HL-60 (cell line): ENCODE results near the gene CCDC8.

ENCODE experiments used
- DNase-seq, 2 experiments: peaks; one replicate each; pipeline ENCODE4 v3.0.0-alpha.2; 2010 to 2020; ENCODE audit warnings: low read depth in 1 of 2, low spot score in 1 of 2
- H3K27ac ChIP-seq: fragments of 250-450 bp; sonication (Bioruptor Pico); replicated peaks from 2 replicates; pipeline ENCODE4 v1.5.1; 2020; ENCODE audit warnings: mild to moderate bottlenecking, moderate library complexity
- H3K27me3 ChIP-seq: fragments of 250-450 bp; sonication (Bioruptor Pico); 2 replicates; pipeline ENCODE4 v1.5.1; 2021; ENCODE audit warnings: mild to moderate bottlenecking, moderate library complexity; ENCODE audit not compliant: insufficient read depth, poor library complexity, severe bottlenecking
- H3K4me3 ChIP-seq: replicated peaks from 2 replicates; pipeline ENCODE4 v1.5.1; 2011; ENCODE audit warnings: mild to moderate bottlenecking, control low read depth, low read length; ENCODE audit not compliant: insufficient read depth
- GABPA ChIP-seq: IDR thresholded peaks from 2 replicates; pipeline ENCODE4 v1.6.1; 2012; ENCODE audit warnings: low read depth
- POLR2AphosphoS5 ChIP-seq: IDR thresholded peaks from 2 replicates; pipeline ENCODE4 v1.6.1; 2012; ENCODE audit warnings: low read depth
- SPI1 ChIP-seq: IDR thresholded peaks from 2 replicates; pipeline ENCODE4 v1.6.1; 2012; ENCODE audit warnings: low read depth, mild to moderate bottlenecking, borderline replicate concordance
- TF ChIP-seq, protein P1 (sequence below): IDR thresholded peaks from 2 replicates; pipeline ENCODE4 v1.6.1; 2012; ENCODE audit warnings: low read depth; ENCODE audit not compliant: insufficient replicate concordance
- TF ChIP-seq, protein P2 (sequence below): IDR thresholded peaks from one replicate; pipeline ENCODE4 v1.5.1; 2011; ENCODE audit warnings: low read length, control low read depth, inconsistent platforms; ENCODE audit not compliant: insufficient read depth

The CCDC8 gene

DNA sequence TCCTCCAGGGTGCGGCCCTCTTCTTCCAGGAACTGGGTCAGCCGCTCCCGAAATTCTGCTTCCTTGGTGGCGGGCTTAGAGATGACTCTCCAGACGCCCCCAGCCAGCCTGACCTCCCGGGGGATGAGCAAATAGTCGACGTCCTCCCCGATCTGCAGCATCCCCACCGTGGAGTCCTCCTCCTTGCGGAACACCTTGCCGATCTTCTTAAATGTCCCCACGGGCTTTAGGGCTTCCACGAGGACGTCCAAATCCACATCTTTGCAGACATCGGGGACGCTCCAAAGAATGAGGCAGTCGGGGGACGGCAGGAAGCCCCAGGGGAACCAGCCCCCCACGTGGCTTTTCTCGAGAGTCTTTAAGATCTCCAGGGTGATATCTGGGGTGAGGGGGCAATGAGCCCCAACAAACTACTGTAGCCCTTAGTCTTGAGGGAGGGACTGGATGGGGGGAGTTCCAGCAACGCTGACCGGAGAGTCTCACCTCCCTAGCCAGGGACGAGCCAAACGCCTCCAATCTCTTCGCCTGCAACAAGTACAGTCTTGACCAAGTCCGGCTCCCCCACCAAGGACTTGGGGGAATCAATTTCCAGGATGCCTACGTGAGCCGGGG lies 608 bp downstream of the CCDC8 start:
- H3K4me3 ChIP-seq, result no peak overlapping the region
- H3K27ac ChIP-seq, result no peak overlapping the region
- H3K27me3 ChIP-seq, result peaks cover 31% of the 10 kb centered on the region
- DNase-seq, result no peak
- TF ChIP-seq POLR2AphosphoS5, result no peak
- TF ChIP-seq SPI1, result no peak
- TF ChIP-seq GABPA, result no peak
- TF ChIP-seq, protein P1, sequence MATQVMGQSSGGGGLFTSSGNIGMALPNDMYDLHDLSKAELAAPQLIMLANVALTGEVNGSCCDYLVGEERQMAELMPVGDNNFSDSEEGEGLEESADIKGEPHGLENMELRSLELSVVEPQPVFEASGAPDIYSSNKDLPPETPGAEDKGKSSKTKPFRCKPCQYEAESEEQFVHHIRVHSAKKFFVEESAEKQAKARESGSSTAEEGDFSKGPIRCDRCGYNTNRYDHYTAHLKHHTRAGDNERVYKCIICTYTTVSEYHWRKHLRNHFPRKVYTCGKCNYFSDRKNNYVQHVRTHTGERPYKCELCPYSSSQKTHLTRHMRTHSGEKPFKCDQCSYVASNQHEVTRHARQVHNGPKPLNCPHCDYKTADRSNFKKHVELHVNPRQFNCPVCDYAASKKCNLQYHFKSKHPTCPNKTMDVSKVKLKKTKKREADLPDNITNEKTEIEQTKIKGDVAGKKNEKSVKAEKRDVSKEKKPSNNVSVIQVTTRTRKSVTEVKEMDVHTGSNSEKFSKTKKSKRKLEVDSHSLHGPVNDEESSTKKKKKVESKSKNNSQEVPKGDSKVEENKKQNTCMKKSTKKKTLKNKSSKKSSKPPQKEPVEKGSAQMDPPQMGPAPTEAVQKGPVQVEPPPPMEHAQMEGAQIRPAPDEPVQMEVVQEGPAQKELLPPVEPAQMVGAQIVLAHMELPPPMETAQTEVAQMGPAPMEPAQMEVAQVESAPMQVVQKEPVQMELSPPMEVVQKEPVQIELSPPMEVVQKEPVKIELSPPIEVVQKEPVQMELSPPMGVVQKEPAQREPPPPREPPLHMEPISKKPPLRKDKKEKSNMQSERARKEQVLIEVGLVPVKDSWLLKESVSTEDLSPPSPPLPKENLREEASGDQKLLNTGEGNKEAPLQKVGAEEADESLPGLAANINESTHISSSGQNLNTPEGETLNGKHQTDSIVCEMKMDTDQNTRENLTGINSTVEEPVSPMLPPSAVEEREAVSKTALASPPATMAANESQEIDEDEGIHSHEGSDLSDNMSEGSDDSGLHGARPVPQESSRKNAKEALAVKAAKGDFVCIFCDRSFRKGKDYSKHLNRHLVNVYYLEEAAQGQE, result no peak
- TF ChIP-seq, protein P2, sequence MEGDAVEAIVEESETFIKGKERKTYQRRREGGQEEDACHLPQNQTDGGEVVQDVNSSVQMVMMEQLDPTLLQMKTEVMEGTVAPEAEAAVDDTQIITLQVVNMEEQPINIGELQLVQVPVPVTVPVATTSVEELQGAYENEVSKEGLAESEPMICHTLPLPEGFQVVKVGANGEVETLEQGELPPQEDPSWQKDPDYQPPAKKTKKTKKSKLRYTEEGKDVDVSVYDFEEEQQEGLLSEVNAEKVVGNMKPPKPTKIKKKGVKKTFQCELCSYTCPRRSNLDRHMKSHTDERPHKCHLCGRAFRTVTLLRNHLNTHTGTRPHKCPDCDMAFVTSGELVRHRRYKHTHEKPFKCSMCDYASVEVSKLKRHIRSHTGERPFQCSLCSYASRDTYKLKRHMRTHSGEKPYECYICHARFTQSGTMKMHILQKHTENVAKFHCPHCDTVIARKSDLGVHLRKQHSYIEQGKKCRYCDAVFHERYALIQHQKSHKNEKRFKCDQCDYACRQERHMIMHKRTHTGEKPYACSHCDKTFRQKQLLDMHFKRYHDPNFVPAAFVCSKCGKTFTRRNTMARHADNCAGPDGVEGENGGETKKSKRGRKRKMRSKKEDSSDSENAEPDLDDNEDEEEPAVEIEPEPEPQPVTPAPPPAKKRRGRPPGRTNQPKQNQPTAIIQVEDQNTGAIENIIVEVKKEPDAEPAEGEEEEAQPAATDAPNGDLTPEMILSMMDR, result no peak

DNA sequence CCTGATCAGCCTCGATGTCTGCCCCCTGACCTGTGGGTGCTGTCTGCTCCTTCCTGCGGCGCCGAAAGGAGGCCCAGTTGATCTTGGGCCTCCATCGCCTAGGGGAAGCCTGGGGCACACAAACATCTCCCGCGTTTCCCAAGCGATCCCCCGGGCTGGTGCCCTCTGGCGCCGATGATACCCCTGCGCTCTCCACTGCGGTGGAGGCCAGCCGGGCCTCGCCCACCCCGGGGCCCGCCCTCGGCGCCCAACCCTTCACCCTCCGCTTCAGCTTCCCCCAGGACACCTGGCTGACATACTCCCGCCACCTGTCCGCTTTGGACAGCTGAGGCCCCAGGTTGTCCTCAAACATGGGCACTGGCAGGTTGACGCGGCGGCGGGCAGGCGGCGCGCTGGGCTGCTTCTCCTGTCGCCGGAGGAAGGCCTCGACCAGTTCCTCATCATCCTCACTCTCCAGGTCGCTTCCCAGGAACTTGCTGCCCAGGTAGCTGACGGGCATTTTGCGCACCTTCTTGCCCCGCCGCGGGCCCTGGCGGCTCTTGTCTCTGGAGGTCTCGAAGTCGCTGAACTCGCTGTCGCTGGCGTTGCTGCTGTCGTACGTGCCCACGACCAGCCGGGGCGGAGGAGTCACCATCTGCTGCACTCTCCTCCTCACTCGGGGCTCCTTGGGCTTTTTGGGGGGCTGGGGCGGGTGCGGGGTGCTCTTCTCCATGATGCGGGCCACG lies 1.3 kb downstream of the CCDC8 start:
- Histone ChIP-seq H3K27me3 (peaks cover 38% of the 10 kb centered on the region), H3K27ac (no peak overlapping the region), H3K4me3 (no peak overlapping the region)
- TF ChIP-seq, protein P1, result no peak
- TF ChIP-seq, protein P2, result no peak
- TF ChIP-seq GABPA (no peak), POLR2AphosphoS5 (no peak), SPI1 (no peak)
- DNase-seq, result no peak

DNA sequence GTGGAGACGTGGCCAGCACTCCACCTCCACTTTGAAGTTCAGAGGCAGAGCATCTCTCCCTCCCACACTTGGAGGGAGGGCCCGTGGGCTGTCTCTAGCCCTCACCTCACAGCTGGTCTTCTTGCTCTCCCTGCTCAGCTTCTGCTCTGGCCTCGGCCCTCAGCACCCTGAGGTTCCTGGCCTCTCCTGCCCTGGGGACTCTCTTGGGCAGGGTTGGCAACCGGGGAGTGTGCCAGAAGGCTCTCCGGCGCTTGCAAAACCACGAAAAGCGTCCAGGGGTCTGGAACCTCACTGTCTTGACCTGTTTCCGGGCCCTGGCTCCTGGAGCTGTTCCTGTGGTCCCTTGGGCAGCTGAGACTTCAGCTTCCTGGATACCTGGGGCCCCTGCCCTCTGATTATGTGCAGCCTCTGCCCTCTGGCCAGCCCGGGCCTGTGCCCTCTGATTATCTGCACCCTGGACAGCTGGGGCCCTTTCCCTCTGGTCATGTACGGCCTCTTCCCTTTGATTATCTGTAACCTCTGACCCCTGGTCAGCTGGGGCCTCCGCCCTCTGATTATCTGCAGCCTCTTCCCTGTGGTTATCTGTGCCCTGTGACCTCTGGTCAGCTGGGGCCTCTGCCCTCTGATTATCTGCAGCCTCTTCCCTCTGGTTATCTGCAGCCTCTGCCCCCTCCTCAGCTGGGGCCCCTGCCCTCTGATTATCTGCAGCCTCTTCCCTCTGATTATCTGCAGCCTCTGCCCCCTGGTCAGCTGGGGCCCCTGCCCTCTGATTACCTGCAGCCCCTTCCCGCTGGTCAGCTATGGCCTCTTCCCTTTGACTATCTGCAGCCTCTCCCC lies 2.1 kb downstream of the CCDC8 start:
- TF ChIP-seq POLR2AphosphoS5 (no peak), SPI1 (no peak), GABPA (no peak)
- TF ChIP-seq, protein P2, result no peak
- TF ChIP-seq, protein P1, result no peak

More for the DNA sequence above, 2.1 kb downstream of the CCDC8 start:
- no peak for DNase-seq
- no peak overlapping the region for H3K27ac ChIP-seq
- H3K27me3 ChIP-seq, result peaks cover 30% of the 10 kb centered on the region
- no peak overlapping the region for H3K4me3 ChIP-seq
